SU-DHL-6 (cell line): ENCODE data around the gene RANGAP1.

Experiments
- EZH2phosphoT487 ChIP-seq: fragments of 200-600 bp; sonication (generic), shearing (Covaris generic); conservative IDR thresholded peaks from 2 replicates; pipeline ENCODE4 v1.6.1; 2018; ENCODE audit warnings: mild to moderate bottlenecking, antibody characterized with exemption, low read length, moderate library complexity, mixed read lengths
- TF ChIP-seq, protein P1 (sequence below): fragments of 200-600 bp; sonication (generic); IDR thresholded peaks from one replicate; pipeline ENCODE4 v1.5.1; 2017; ENCODE audit warnings: antibody characterized with exemption, mild to moderate bottlenecking, low read length, moderate library complexity; ENCODE audit not compliant: insufficient read depth, poor library complexity, severe bottlenecking

DNA sequence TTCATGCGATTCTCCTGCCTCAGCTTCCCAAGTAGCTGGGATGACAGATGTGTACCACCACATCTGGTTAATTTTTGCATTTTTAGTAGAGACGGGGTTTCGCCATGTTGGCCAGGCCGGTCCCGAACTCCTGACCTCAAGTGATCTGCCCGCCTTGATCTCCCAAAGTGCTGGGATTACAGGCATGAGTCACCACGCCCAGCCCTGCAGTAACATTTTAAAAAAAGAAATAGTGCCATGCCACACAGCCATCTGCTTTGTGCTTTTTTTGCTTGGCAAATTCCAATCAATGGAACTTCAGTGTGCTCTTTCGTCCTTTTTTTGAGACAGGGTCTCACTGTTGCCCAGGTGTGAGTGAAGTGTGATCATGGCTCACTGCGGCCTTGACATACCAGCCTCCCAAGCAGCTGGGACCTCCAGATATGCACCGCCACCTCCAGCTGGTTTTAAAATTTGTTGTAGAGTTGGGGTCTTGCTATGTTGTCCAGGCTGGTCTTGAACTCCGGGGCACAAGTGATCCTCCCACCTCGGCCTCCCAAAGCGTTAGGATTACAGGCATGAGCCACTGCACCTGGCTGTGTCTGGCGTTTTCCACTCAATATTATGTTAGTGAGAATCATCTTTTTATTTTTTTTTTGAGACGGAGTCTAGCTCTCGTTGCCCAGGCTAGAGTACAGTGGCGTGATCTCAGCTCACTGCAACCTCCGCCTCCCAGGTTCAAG, 43.4 kb downstream of the RANGAP1 start:
- TF ChIP-seq, protein P1, sequence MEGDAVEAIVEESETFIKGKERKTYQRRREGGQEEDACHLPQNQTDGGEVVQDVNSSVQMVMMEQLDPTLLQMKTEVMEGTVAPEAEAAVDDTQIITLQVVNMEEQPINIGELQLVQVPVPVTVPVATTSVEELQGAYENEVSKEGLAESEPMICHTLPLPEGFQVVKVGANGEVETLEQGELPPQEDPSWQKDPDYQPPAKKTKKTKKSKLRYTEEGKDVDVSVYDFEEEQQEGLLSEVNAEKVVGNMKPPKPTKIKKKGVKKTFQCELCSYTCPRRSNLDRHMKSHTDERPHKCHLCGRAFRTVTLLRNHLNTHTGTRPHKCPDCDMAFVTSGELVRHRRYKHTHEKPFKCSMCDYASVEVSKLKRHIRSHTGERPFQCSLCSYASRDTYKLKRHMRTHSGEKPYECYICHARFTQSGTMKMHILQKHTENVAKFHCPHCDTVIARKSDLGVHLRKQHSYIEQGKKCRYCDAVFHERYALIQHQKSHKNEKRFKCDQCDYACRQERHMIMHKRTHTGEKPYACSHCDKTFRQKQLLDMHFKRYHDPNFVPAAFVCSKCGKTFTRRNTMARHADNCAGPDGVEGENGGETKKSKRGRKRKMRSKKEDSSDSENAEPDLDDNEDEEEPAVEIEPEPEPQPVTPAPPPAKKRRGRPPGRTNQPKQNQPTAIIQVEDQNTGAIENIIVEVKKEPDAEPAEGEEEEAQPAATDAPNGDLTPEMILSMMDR: no peak
- no peak for TF ChIP-seq EZH2phosphoT487
